IMR-90 (cell line): ENCODE data around the gene GPR107. TPM values are rescaled to one million over a fixed set of nuclear protein-coding genes. Genes with fewer than 3 reads are reported as not detected.

Experiments
- ATAC-seq: fragments of 200-7000 bp; cut with Tn5 transposase; 2 replicates; pipeline ENCODE4 v1.9.1; 2020; ENCODE audit warnings: low read depth, mild to moderate bottlenecking, moderate library complexity
- BruUV-seq: library from RNA; stranded (reverse); fragments of 400-500 nt; replicated peaks from 2 replicates; lab custom pipeline; 2021; lab: Mats Ljungman, UMichigan
- CTCF ChIA-PET: fragments of 300-600 bp; formaldehyde crosslinking; extraction: SDS; loops from one replicate; lab custom pipeline; 2021; ENCODE audit warnings: antibody characterized with exemption; lab: Yijun Ruan, JAX
- POLR2A ChIA-PET: fragments of 300-600 bp; sonication (Branson Sonifier 250); formaldehyde crosslinking; loops from one replicate; lab custom pipeline; 2022; ENCODE audit warnings: antibody characterized with exemption; ENCODE audit not compliant: unreplicated experiment; lab: Charles Lee
- DNase-seq: peaks from one replicate; pipeline ENCODE4 v3.0.0; 2013
- H2AFZ ChIP-seq: replicated peaks from 2 replicates; pipeline ENCODE3; 2013; ENCODE audit warnings: low read length, mild to moderate bottlenecking; ENCODE audit not compliant: poor library complexity
- H2AK5ac ChIP-seq: 2 replicates; pipeline ENCODE4 v1.6.1; 2013; ENCODE audit warnings: low read depth, low read length, inconsistent platforms
- H2AK9ac ChIP-seq: replicated peaks from 2 replicates; pipeline ENCODE3; 2013; ENCODE audit warnings: mild to moderate bottlenecking, low read depth, low read length, moderate library complexity; ENCODE audit not compliant: poor library complexity
- H2BK120ac ChIP-seq: 2 replicates; pipeline ENCODE4 v1.6.1; 2013; ENCODE audit warnings: low read depth, low read length, inconsistent platforms
- H2BK15ac ChIP-seq: 3 replicates; pipeline ENCODE4 v1.6.1; 2013; ENCODE audit warnings: low read depth, low read length, inconsistent platforms
- H2BK20ac ChIP-seq: 2 replicates; pipeline ENCODE4 v1.6.1; 2013; ENCODE audit warnings: low read depth, mild to moderate bottlenecking, inconsistent platforms, low read length, moderate library complexity
- H2BK5ac ChIP-seq: 2 replicates; pipeline ENCODE4 v1.6.1; 2013; ENCODE audit warnings: mild to moderate bottlenecking, low read depth, low read length, inconsistent platforms; ENCODE audit not compliant: poor library complexity, severe bottlenecking
- H3K14ac ChIP-seq: replicated peaks from 2 replicates; pipeline ENCODE4 v1.6.1; 2013; ENCODE audit warnings: low read depth, low read length, inconsistent platforms
- H3K18ac ChIP-seq: 2 replicates; pipeline ENCODE4 v1.6.1; 2013; ENCODE audit warnings: low read depth, low read length, control low read depth
- H3K23ac ChIP-seq: 2 replicates; pipeline ENCODE4 v1.6.1; 2013; ENCODE audit warnings: low read depth, low read length, inconsistent platforms
- H3K27ac ChIP-seq: 2 replicates; pipeline ENCODE4 v1.5.1; 2013; ENCODE audit warnings: mild to moderate bottlenecking, control low read depth, low read length; ENCODE audit not compliant: insufficient read depth
- H3K27me3 ChIP-seq: 2 replicates; pipeline ENCODE4 v1.6.1; 2013; ENCODE audit warnings: low read length; ENCODE audit not compliant: control insufficient read depth, insufficient read depth
- H3K36me3 ChIP-seq: 2 replicates; pipeline ENCODE4 v1.6.1; 2013; ENCODE audit warnings: low read length, mixed read lengths; ENCODE audit not compliant: control insufficient read depth, insufficient read depth
- H3K4ac ChIP-seq: 2 replicates; pipeline ENCODE4 v1.6.1; 2013; ENCODE audit warnings: low read depth, low read length, inconsistent platforms
- H3K4me1 ChIP-seq: 2 replicates; pipeline ENCODE4 v1.6.1; 2013; ENCODE audit warnings: low read length, mixed read lengths; ENCODE audit not compliant: control insufficient read depth, insufficient read depth
- H3K4me2 ChIP-seq: 2 replicates; pipeline ENCODE4 v1.6.1; 2013; ENCODE audit warnings: low read depth, mild to moderate bottlenecking, control low read depth, low read length, moderate library complexity
- H3K4me3 ChIP-seq: 2 replicates; pipeline ENCODE4 v1.5.1; 2013; ENCODE audit warnings: low read depth, mild to moderate bottlenecking, control low read depth, low read length, moderate library complexity; ENCODE audit not compliant: insufficient read depth
- H3K56ac ChIP-seq: 2 replicates; pipeline ENCODE4 v1.6.1; 2013; ENCODE audit warnings: low read length, inconsistent platforms; ENCODE audit not compliant: insufficient read depth; ENCODE audit errors: extremely low read depth
- H3K79me1 ChIP-seq, 2 experiments: 2 replicates each; pipeline ENCODE4 v1.6.1; 2013; ENCODE audit warnings: low read length in 2 of 2, inconsistent platforms in 1 of 2, low read depth in 1 of 2
- H3K9ac ChIP-seq: 2 replicates; pipeline ENCODE4 v1.6.1; 2013; ENCODE audit warnings: low read depth, low read length, control low read depth
- H3K9me1 ChIP-seq: 2 replicates; pipeline ENCODE4 v1.6.1; 2013; ENCODE audit warnings: low read length, inconsistent platforms; ENCODE audit not compliant: insufficient read depth
- H3K9me3 ChIP-seq: 2 replicates; pipeline ENCODE4 v1.6.1; 2013; ENCODE audit warnings: low read length; ENCODE audit not compliant: control insufficient read depth, insufficient read depth
- H4K20me1 ChIP-seq: 2 replicates; pipeline ENCODE4 v1.6.1; 2013; ENCODE audit warnings: low read length, inconsistent platforms; ENCODE audit not compliant: insufficient read depth
- H4K5ac ChIP-seq: 2 replicates; pipeline ENCODE4 v1.6.1; 2013; ENCODE audit warnings: mild to moderate bottlenecking, low read depth, low read length, control low read depth
- H4K8ac ChIP-seq, 2 experiments: 2 replicates each; pipeline ENCODE4 v1.6.1; 2013; ENCODE audit warnings: low read depth in 2 of 2, low read length in 2 of 2, control low read depth in 1 of 2, inconsistent platforms in 1 of 2
- H4K91ac ChIP-seq: 2 replicates; pipeline ENCODE4 v1.6.1; 2013; ENCODE audit warnings: low read depth, low read length, inconsistent platforms; ENCODE audit not compliant: insufficient read depth
- CEBPB ChIP-seq: IDR thresholded peaks from 2 replicates; pipeline ENCODE4 v1.6.1; 2012; ENCODE audit warnings: low read depth, low read length, improper control_type of control experiment
- FOS ChIP-seq: fragments of 150-350 bp; IDR thresholded peaks from 2 replicates; pipeline ENCODE4 v1.6.1; 2016; ENCODE audit warnings: low read depth, low read length
- MAFK ChIP-seq: IDR thresholded peaks from 2 replicates; pipeline ENCODE4 v1.6.1; 2012; ENCODE audit warnings: low read depth, low read length, improper control_type of control experiment
- MAZ ChIP-seq: IDR thresholded peaks from 2 replicates; pipeline ENCODE4 v1.6.1; 2012; ENCODE audit warnings: low read depth, mild to moderate bottlenecking, low read length, improper control_type of control experiment, moderate library complexity, borderline replicate concordance
- MXI1 ChIP-seq: IDR thresholded peaks from 2 replicates; pipeline ENCODE4 v1.6.1; 2012; ENCODE audit warnings: low read depth, mild to moderate bottlenecking, low read length, moderate library complexity, borderline replicate concordance
- POLR2A ChIP-seq: IDR thresholded peaks from 2 replicates; pipeline ENCODE4 v1.6.1; 2012; ENCODE audit warnings: mild to moderate bottlenecking, low read depth, low read length
- RCOR1 ChIP-seq: IDR thresholded peaks from 2 replicates; pipeline ENCODE4 v1.6.1; 2012; ENCODE audit warnings: mild to moderate bottlenecking, low read length, improper control_type of control experiment; ENCODE audit not compliant: insufficient replicate concordance
- RFX5 ChIP-seq: IDR thresholded peaks from 2 replicates; pipeline ENCODE4 v1.8.0; 2012; ENCODE audit warnings: low read depth, mild to moderate bottlenecking, low read length, moderate library complexity
- WGBS, 2 experiments: methylation state at CpG; one replicate each; pipeline versions ENCODE4 v1.1.5 to v1.1.7; 2013; ENCODE audit warnings: missing lambda C conversion rate in 2 of 2; ENCODE audit not compliant: insufficient read length in 1 of 2; ENCODE audit errors: extremely low coverage in 2 of 2; 5-methylcytosine and 5-hydroxymethylcytosine counted together
- dilution Hi-C: fragments of 300-500 bp; cut with HindIII; formaldehyde crosslinking; loops from one replicate; pipeline ENCODE4 v1.14.3; 2018; ENCODE audit warnings: low sequenced_read_pairs; ENCODE audit not compliant: unreplicated experiment
- in situ Hi-C: fragments of 300-500 bp; cut with MboI; formaldehyde crosslinking; loops from 3 replicates; pipeline ENCODE4 v1.14.3; 2019; ENCODE audit warnings: low sequenced_read_pairs, inconsistent platforms, mixed read lengths
- intact Hi-C: fragments of 100-400 bp; cut with micrococcal nuclease; formaldehyde crosslinking; loops from 2 replicates; pipeline ENCODE4 v1.10.0; 2022
- polyA plus RNA-seq, 3 experiments: library from polyadenylated mRNA; depleted of rRNA; stranded (reverse); fragments of >200 nt; gene quantifications; 2 replicates each; pipeline ENCODE4 v1.2.3, GENCODE V29; 2012; ENCODE audit warnings: low replicate concordance in 1 of 3
- total RNA-seq: library from RNA; depleted of rRNA; stranded (reverse); fragments of >200 nt; gene quantifications from 2 replicates; pipeline ENCODE4 v1.2.3, GENCODE V29; 2012
- TF ChIP-seq, protein P1 (sequence below): fragments of 150-350 bp; IDR thresholded peaks from 2 replicates; pipeline ENCODE4 v1.6.1; 2016; ENCODE audit warnings: low read depth, mild to moderate bottlenecking, low read length, moderate library complexity, borderline replicate concordance

The GPR107 gene
- total and polyA plus RNA-seq, 2 of the 4 experiments (the other 2 are of a cell fraction), result 16.7 to 21.6 TPM

- peak overlapping the region; percentile 69 for H2AK9ac ChIP-seq
- peaks cover 4% of the 10 kb centered on the region; the same call in 1 of the 2 replicates for H4K20me1 ChIP-seq
- H2AK5ac ChIP-seq, result peak overlapping the region; percentile 92; the same call in 1 of the 2 replicates
- intact Hi-C loops (no loop called here), in situ Hi-C loops (no loop called here), dilution Hi-C loops (no loop called here)
- H3K56ac ChIP-seq, result no peak overlapping the region; the same call in 1 of the 2 replicates
- peak overlapping the region; percentile 24; the same call in 1 of the 2 replicates for H4K5ac ChIP-seq
- DNase-seq (no peak), ATAC-seq (no peak)
- H2BK15ac ChIP-seq, result peak overlapping the region; percentile 46; the same call in 2 of the 3 replicates
- peak overlapping the region; percentile 55; the same call in 1 of the 2 replicates for H3K23ac ChIP-seq
- 89% methylated on average over 9 of the region's 10 CpGs; no CpG with 5 or more reads in 1 of the 2 experiments for WGBS, 2 experiments
- peak overlapping the region; percentile 38 for H2BK120ac ChIP-seq
- no peak overlapping the region for H3K4me3 ChIP-seq
- no peak overlapping the region for H2AFZ ChIP-seq
- peaks cover 7% of the 10 kb centered on the region for H3K36me3 ChIP-seq
- peak overlapping the region; percentile 7; the same call in 1 of the 2 replicates for H2BK20ac ChIP-seq
- no peak for TF ChIP-seq MXI1
- TF ChIP-seq RFX5, result no peak
- no peak for TF ChIP-seq MAFK
- TF ChIP-seq CEBPB, result no peak
- no peak for TF ChIP-seq FOS
- TF ChIP-seq RCOR1, result no peak
- TF ChIP-seq MAZ, result no peak
- TF ChIP-seq, protein P1, sequence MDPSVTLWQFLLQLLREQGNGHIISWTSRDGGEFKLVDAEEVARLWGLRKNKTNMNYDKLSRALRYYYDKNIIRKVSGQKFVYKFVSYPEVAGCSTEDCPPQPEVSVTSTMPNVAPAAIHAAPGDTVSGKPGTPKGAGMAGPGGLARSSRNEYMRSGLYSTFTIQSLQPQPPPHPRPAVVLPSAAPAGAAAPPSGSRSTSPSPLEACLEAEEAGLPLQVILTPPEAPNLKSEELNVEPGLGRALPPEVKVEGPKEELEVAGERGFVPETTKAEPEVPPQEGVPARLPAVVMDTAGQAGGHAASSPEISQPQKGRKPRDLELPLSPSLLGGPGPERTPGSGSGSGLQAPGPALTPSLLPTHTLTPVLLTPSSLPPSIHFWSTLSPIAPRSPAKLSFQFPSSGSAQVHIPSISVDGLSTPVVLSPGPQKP, result no peak
- no peak for TF ChIP-seq POLR2A
- peak overlapping the region; percentile 7; the same call in 1 of the 2 replicates for H3K4me2 ChIP-seq
- H4K8ac ChIP-seq, result peak overlapping the region; percentile 11 to 68; a peak in 3 of 4 replicates
- peaks cover 24% of the 10 kb centered on the region for H3K9me1 ChIP-seq
- H4K91ac ChIP-seq, result peak overlapping the region; percentile 68
- peak overlapping the region; percentile 36; the same call in 1 of the 2 replicates for H3K18ac ChIP-seq
- peak overlapping the region; percentile 70 for H3K14ac ChIP-seq
- ChIA-PET POLR2A (no interaction called here), CTCF (no interaction called here)
- H3K4me1 ChIP-seq, result peaks cover 20% of the 10 kb centered on the region
- no peaks in the 10 kb centered on the region for H3K27me3 ChIP-seq
- H2BK5ac ChIP-seq, result peak overlapping the region; percentile 88
- H3K27ac ChIP-seq, result peak overlapping the region; percentile 58
- H3K9ac ChIP-seq, result no peak overlapping the region; the same call in 1 of the 2 replicates
- H3K79me1 ChIP-seq, result peaks cover 0 to 23% of the 10 kb centered on the region in 2 experiments
- peak overlapping the region; percentile 86 for H3K4ac ChIP-seq
- BruUV-seq, result no TSS peak
- H3K9me3 ChIP-seq, result no peaks in the 10 kb centered on the region
Observed at GRCh38 chr9:130139251-130139650, 85.5 kb downstream of the GPR107 start.
